Measurements from ENCODE around the gene MEAK7.
"Not testable (repeated sequence)": the region's sequence is repeated elsewhere in the genome, so short reads cannot be mapped to it uniquely, and the experiment has no call there.

Gene MEAK7

GRCh38 chr16:84527532-84528269 lies 23.2 kb upstream of the MEAK7 start:
- DNase-seq (ENCODE audit: insufficient read length, low spot score) (no peak), FAIRE-seq (no peak)
- TF ChIP-seq POLR2A (IDR thresholded peaks at IDR 0.05; ENCODE audit: low read depth, low read length): no peak

DNA sequence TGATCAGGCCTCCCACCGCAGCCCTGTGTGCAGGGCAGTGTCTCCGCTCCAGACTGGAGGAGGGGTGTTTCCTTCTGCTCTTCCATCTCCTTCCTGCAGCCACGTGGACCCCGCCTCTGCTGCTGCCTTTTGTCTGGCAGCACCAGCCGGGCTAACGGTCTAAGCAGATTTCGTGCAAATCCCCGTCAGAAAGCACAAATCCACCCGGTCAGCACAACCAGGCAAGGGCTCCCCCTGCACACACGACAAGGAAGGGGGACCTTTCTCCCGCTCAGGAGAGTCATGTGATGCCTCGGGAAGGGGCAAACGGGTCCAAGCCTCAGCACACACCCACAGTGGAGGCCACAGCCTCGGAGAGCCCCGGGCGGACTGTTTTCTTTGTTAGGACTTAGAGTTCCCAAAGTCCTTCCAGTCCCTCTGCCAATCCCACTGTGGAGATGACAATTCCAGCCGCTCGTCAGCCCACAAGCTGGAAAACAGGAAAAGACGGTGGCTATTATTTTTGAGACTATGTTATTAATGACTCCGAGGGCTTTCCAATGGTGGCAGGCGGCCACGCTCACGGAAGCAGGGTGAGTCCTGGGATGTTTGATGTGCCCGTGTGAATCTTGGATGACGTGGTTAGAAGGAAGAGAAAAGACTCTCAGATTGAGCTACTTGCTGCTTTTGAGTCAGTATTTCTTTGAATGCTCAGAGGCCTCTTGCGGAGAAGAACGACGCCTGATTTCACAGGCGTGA lies 22.5 kb upstream of the MEAK7 start:
- no peak for TF ChIP-seq POLR2A (IDR thresholded peaks at IDR 0.05; ENCODE audit: low read depth, low read length)
- no peak for FAIRE-seq
- no peak for DNase-seq (ENCODE audit: insufficient read length, low spot score)

- not testable (repeated sequence) for FAIRE-seq; DNase-seq (ENCODE audit: insufficient read length, low spot score)
Observed at GRCh38 chr16:84524941-84525581, 20.6 kb upstream of the MEAK7 start.

DNA sequence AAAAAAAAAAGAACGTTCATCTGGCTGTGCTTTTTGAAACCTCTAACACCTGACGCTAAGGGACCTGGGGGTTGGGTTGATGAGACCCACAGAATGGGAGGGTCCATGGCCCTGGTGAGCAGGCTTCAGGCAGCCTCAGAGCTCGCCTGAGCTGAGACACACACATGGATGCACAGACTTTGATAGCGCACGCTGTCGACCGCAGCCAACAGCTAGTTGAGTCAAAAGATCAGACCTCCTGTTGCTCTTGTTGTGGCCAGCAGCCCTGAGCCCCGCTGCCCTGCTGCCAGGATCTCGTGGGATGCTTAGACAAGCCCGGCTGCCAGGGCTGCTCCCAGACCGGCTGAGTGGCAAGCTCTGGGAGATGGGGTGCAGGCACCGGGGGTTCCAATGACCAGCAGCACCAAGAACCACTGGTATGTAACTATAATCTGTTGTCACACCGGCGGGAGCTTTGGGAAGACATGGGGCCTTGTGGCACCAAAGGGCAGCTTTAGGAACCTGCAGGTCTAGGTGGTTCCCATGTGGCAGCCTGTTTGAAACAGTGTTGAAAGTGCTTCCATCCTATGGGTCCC lies 20.0 kb upstream of the MEAK7 start:
- TF ChIP-seq POLR2A (IDR thresholded peaks at IDR 0.05; ENCODE audit: low read depth, low read length): no peak
- FAIRE-seq (no peak), DNase-seq (ENCODE audit: insufficient read length, low spot score) (no peak)

- DNase-seq (ENCODE audit: insufficient read length, low spot score): no peak
- FAIRE-seq: no peak
- TF ChIP-seq POLR2A (IDR thresholded peaks at IDR 0.05; ENCODE audit: low read depth, low read length): no peak
Observed at GRCh38 chr16:84521497-84521770, 17.0 kb upstream of the MEAK7 start.

GRCh38 chr16:84520725-84521496 lies 16.5 kb upstream of the MEAK7 start:
- DNase-seq (ENCODE audit: insufficient read length, low spot score) (no peak), FAIRE-seq (no peak)
- no peak for TF ChIP-seq POLR2A (IDR thresholded peaks at IDR 0.05; ENCODE audit: low read depth, low read length)

GRCh38 chr16:84519855-84520254 lies 15.4 kb upstream of the MEAK7 start:
- DNase-seq (ENCODE audit: insufficient read length, low spot score): no peak
- no peak for FAIRE-seq
- no peak for TF ChIP-seq POLR2A (IDR thresholded peaks at IDR 0.05; ENCODE audit: low read depth, low read length)

GRCh38 chr16:84518804-84519341 lies 14.4 kb upstream of the MEAK7 start:
- DNase-seq (ENCODE audit: insufficient read length, low spot score) (no peak), FAIRE-seq (no peak)

DNA sequence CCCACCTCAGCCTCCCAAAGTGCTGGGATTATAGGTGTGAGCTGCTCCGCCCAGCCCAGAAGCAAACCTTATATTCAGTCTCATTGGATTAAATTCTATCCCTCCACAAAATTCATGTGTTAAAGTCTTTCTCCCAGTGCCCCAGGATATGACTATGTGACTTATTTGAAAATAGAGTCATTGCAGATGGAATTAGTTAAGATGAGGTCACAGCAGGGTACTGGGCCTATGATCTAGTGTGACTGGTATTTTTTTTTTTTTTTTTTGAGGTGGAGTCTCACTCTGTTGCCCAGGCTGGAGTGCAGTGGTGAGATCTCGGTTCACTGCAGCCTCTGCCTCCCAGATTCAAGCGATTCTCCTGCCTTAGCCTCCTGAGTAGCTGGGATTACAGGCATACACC lies 13.8 kb upstream of the MEAK7 start:
- not testable (repeated sequence) for FAIRE-seq
- DNase-seq (ENCODE audit: insufficient read length, low spot score): peak; percentile 67

More at GRCh38 chr16:84518804-84519341, 14.4 kb upstream of the MEAK7 start:
- TF ChIP-seq POLR2A (IDR thresholded peaks at IDR 0.05; ENCODE audit: low read depth, low read length): no peak

DNA sequence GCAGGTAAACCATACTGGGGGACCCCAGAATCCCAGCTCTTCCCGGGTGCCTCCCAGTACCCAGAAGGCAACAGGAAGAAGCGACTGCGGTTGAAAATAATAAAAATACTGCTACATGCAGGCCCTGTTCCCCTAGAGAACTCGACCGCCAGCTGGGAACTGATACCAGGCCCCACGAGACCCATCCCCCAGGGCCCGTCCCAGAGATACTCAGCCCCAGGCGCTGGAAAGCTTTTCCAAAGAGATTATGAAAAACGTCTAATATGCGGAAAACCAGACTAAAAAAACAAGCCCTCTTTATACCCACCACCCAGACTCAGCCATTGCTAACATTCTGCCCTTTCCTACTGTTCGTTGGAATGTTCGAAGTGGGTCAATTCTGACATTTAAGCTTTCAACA lies 12.9 kb upstream of the MEAK7 start:
- no peak for FAIRE-seq
- no peak for TF ChIP-seq POLR2A (IDR thresholded peaks at IDR 0.05; ENCODE audit: low read depth, low read length)
- no peak for DNase-seq (ENCODE audit: insufficient read length, low spot score)

- no peak for TF ChIP-seq POLR2A (IDR thresholded peaks at IDR 0.05; ENCODE audit: low read depth, low read length)
- FAIRE-seq (no peak), DNase-seq (ENCODE audit: insufficient read length, low spot score) (no peak)
Observed at GRCh38 chr16:84514874-84515835, 10.7 kb upstream of the MEAK7 start.

DNA sequence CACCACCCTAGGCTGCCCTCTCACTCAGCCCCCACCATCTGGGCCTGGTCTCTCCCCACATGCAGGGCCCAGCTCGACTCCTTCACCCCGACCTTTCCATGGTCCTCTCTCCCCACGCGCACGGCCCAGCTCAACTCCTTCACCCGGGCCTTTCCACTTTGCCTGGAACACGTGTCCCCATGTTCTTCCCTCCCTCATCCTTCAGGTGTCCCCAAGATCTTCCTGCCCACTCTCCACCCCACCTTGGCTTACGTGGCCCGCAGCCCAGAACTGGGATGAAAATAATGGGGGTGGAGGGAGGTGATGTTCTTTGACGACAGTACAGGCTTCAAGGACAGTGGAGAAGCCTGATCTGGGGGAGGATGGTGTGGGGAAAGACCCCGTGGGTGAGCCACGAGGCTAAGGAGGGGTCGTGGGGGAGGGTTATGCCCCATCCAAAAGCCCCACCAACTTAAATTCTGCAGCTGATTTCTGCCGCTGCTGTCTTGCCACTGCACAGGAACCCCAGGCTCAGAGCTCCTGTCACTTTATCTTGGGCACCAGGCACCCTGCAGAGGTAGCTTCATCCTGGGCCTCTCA lies 9.9 kb upstream of the MEAK7 start:
- no peak for TF ChIP-seq POLR2A (IDR thresholded peaks at IDR 0.05; ENCODE audit: low read depth, low read length)
- no peak for FAIRE-seq
- no peak for DNase-seq (ENCODE audit: insufficient read length, low spot score)

All from H54 (cell line).